Common myeloid progenitor, CD34-positive (primary cell): Measurements from ENCODE around the gene SLC44A3.
A peak's percentile ranks its signal among the peaks of the same experiment; 100 is the strongest.

Experiments
- CTCF ChIA-PET: fragments of 350-600 bp; sonication (Branson Sonifier 250); formaldehyde crosslinking; loops from one replicate; lab custom pipeline; 2021; ENCODE audit warnings: antibody characterized with exemption; lab: Charles Lee
- POLR2A ChIA-PET: fragments of 350-600 bp; sonication (Branson Sonifier 250); formaldehyde crosslinking; loops from one replicate; lab custom pipeline; 2021; ENCODE audit warnings: antibody characterized with exemption; lab: Charles Lee
- DNase-seq, 3 donors: peaks; one replicate each; pipeline versions ENCODE4 v3.0.0 to v3.0.0-alpha.2; 2013
- H3K27ac ChIP-seq, 2 experiments: 1 replicate in 1 of 2; 2 replicates in 1 of 2; pipeline ENCODE4 v1.7.0; 2013; ENCODE audit warnings: inconsistent platforms in 2 of 2, low read length in 2 of 2, mild to moderate bottlenecking in 2 of 2, low read depth in 1 of 2, moderate library complexity in 1 of 2; ENCODE audit not compliant: severe bottlenecking in 2 of 2, insufficient read depth in 1 of 2, poor library complexity in 1 of 2
- H3K27me3 ChIP-seq, 5 experiments: replicated peaks in 2 of 5; 1 replicate in 3 of 5; 2 replicates in 2 of 5; pipeline versions ENCODE4 v1.6.1 to v1.7.0; 2013; ENCODE audit warnings: low read length in 4 of 5, mild to moderate bottlenecking in 2 of 5, moderate library complexity in 2 of 5, inconsistent platforms in 1 of 5; ENCODE audit not compliant: insufficient read depth in 5 of 5, control insufficient read depth in 4 of 5
- H3K36me3 ChIP-seq, 4 experiments: 1 replicate in 2 of 4; 2 replicates in 2 of 4; pipeline versions ENCODE4 v1.6.1 to v1.7.0; 2013; ENCODE audit warnings: low read length in 3 of 4, control low read depth in 1 of 4, mild to moderate bottlenecking in 1 of 4; ENCODE audit not compliant: control insufficient read depth in 4 of 4, insufficient read depth in 4 of 4
- H3K4me1 ChIP-seq, 4 experiments: 1 replicate in 3 of 4; 2 replicates in 1 of 4; pipeline versions ENCODE4 v1.6.1 to v1.7.1; 2013; ENCODE audit warnings: low read length in 3 of 4, mild to moderate bottlenecking in 3 of 4, control low read depth in 1 of 4, inconsistent platforms in 1 of 4, moderate library complexity in 1 of 4; ENCODE audit not compliant: control insufficient read depth in 4 of 4, insufficient read depth in 4 of 4; ENCODE audit errors: control extremely low read depth in 1 of 4
- H3K4me3 ChIP-seq, 7 experiments: 1 replicate in 4 of 7; 2 replicates in 3 of 7; pipeline versions ENCODE4 v1.5.1 to v1.7.0; 2013; ENCODE audit warnings: mild to moderate bottlenecking in 7 of 7, low read length in 6 of 7, moderate library complexity in 6 of 7, inconsistent platforms in 2 of 7, low read depth in 2 of 7, control low read depth in 1 of 7; ENCODE audit not compliant: insufficient read depth in 4 of 7, control insufficient read depth in 1 of 7; ENCODE audit errors: extremely low read depth in 1 of 7
- H3K9me3 ChIP-seq, 5 experiments: 1 replicate in 4 of 5; 2 replicates in 1 of 5; pipeline versions ENCODE4 v1.6.1 to v1.7.1; 2013; ENCODE audit warnings: low read length in 4 of 5, mild to moderate bottlenecking in 2 of 5, inconsistent platforms in 1 of 5, low read depth in 1 of 5, moderate library complexity in 1 of 5; ENCODE audit not compliant: control insufficient read depth in 4 of 5, insufficient read depth in 2 of 5; ENCODE audit errors: control extremely low read depth in 1 of 5
- WGBS: methylation state at CpG from one replicate; pipeline ENCODE4 v1.1.5; 2013; ENCODE audit not compliant: insufficient coverage; 5-methylcytosine and 5-hydroxymethylcytosine counted together

The SLC44A3 gene

GRCh38 chr1:94806441-94806871 lies 13.7 kb upstream of the SLC44A3 start:
- 59% methylated on average over 4 of the region's 6 CpGs for WGBS
- ChIA-PET POLR2A (no interaction called here), CTCF (interaction anchor here (0.7 to 9.5 kb wide), 27 partner anchors 9 to 767 kb away, joined by 3 to 321 read pairs (median 5); partner anchors contain the start of genes CNN3 and SLC44A3)
- peak in 2 of 3 donors; percentile 34 to 46 for DNase-seq
- Histone ChIP-seq H3K27me3 (no peaks in the 10 kb centered on the region), H3K4me3 (peak overlapping the region in 1 of 7 experiments; percentile 18), H3K36me3 (no peaks in the 10 kb centered on the region), H3K27ac (no peak overlapping the region), H3K9me3 (no peaks in the 10 kb centered on the region), H3K4me1 (peaks cover 26 to 49% (median 33%) of the 10 kb centered on the region in 4 experiments)

- H3K27me3 ChIP-seq = no peaks in the 10 kb centered on the region
- peak overlapping the region in 1 of 7 experiments; percentile 23 for H3K4me3 ChIP-seq
- peak; percentile 53 to 86 (median 78) for DNase-seq
- ChIA-PET POLR2A (no interaction called here), CTCF (interaction anchor here (0.7 to 9.5 kb wide), 6 partner anchors 13 to 327 kb away, joined by 3 to 321 read pairs (median 6); no protein-coding TSS in a partner anchor)
- no peak overlapping the region for H3K27ac ChIP-seq
- WGBS = 78% methylated on average over 8 of the region's 12 CpGs
- no peaks in the 10 kb centered on the region for H3K36me3 ChIP-seq
- peaks cover 20 to 36% (median 31%) of the 10 kb centered on the region in 4 experiments for H3K4me1 ChIP-seq
- H3K9me3 ChIP-seq = peaks cover 0 to 7% (median 3%) of the 10 kb centered on the region in 5 experiments
Measured at GRCh38 chr1:94807742-94808491, 12.2 kb upstream of the SLC44A3 start.

GRCh38 chr1:94808669-94809068 lies 11.5 kb upstream of the SLC44A3 start:
- Histone ChIP-seq H3K36me3 (no peaks in the 10 kb centered on the region), H3K27ac (no peak overlapping the region), H3K27me3 (no peaks in the 10 kb centered on the region), H3K4me1 (peaks cover 20 to 32% (median 31%) of the 10 kb centered on the region in 4 experiments), H3K9me3 (peaks cover 0 to 12% (median 5%) of the 10 kb centered on the region in 5 experiments), H3K4me3 (no peak overlapping the region)
- POLR2A ChIA-PET = no interaction called here
- 42% methylated on average over 2 of the region's 3 CpGs for WGBS
- CTCF ChIA-PET = interaction anchor here (0.7 to 9.5 kb wide), 3 partner anchors 208 to 327 kb away, joined by 3 to 321 read pairs (median 95); no protein-coding TSS in a partner anchor
- peak in 1 of 3 donors; percentile 25 for DNase-seq

GRCh38 chr1:94812985-94813384 lies 7.2 kb upstream of the SLC44A3 start:
- CTCF ChIA-PET = no interaction called here
- POLR2A ChIA-PET = no interaction called here
- Histone ChIP-seq H3K4me3 (no peak overlapping the region), H3K27ac (no peak overlapping the region), H3K27me3 (no peaks in the 10 kb centered on the region), H3K4me1 (peaks cover 2 to 11% (median 10%) of the 10 kb centered on the region in 4 experiments), H3K9me3 (peaks cover 3 to 24% (median 5%) of the 10 kb centered on the region in 5 experiments), H3K36me3 (no peaks in the 10 kb centered on the region)
- no CpG with 5 or more reads among the region's 4 CpGs for WGBS
- DNase-seq = no peak

- Histone ChIP-seq H3K27ac (no peak overlapping the region), H3K4me3 (no peak overlapping the region), H3K9me3 (peaks cover 3 to 24% (median 5%) of the 10 kb centered on the region in 5 experiments), H3K4me1 (peaks cover 2 to 14% (median 12%) of the 10 kb centered on the region in 4 experiments), H3K36me3 (no peaks in the 10 kb centered on the region), H3K27me3 (peaks cover 3 to 18% (median 14%) of the 10 kb centered on the region in 5 experiments)
- DNase-seq = no peak
- WGBS = 67% methylated on average over 1 of the region's 1 CpG
- ChIA-PET POLR2A (no interaction called here), CTCF (no interaction called here)
Measured at GRCh38 chr1:94816030-94816429, 4.1 kb upstream of the SLC44A3 start.

- Histone ChIP-seq H3K36me3 (no peaks in the 10 kb centered on the region), H3K4me3 (no peak overlapping the region), H3K27me3 (peaks cover 13 to 35% (median 26%) of the 10 kb centered on the region in 5 experiments), H3K27ac (no peak overlapping the region), H3K9me3 (peaks cover under 1 to 19% (median 4%) of the 10 kb centered on the region in 5 experiments), H3K4me1 (peaks cover 2 to 14% (median 12%) of the 10 kb centered on the region in 4 experiments)
- ChIA-PET POLR2A (no interaction called here), CTCF (interaction anchor here (2.4 kb wide), 1 partner anchor 12 kb away, joined by 12 read pairs; no protein-coding TSS in a partner anchor)
- DNase-seq = no peak
- WGBS = 100% methylated on average over 1 of the region's 2 CpGs
Measured at GRCh38 chr1:94817712-94818111, 2.4 kb upstream of the SLC44A3 start.
